Measurements from ENCODE around the gene LRP6. TPM values are rescaled to one million over a fixed set of nuclear protein-coding genes. Genes with fewer than 3 reads are reported as not detected.

The LRP6 gene
- total RNA-seq, 2 donors from 2014 or later, result 23.1 to 26.7 TPM

- Histone ChIP-seq H3K4me3 (no peak overlapping the region), H3K27ac (no peak overlapping the region), H3K4me1 (peaks cover 27% of the 10 kb centered on the region), H3K27me3 (no peaks in the 10 kb centered on the region), H3K36me3 (replicated peaks in 1 of 2; ENCODE audit: insufficient read depth in 1 of 2, low read depth in 2 of 2) (no peaks in the 10 kb centered on the region), H3K9me3 (no peaks in the 10 kb centered on the region)
- 50 to 63% methylated on average over 2 of the region's 2 CpGs for WGBS, 2 donors
- ATAC-seq (no peak), DNase-seq (no peak)
- TF ChIP-seq POLR2A (IDR thresholded peaks at IDR 0.05) (no peak), CTCF (IDR thresholded peaks at IDR 0.05) (no peak)
- intact Hi-C loops (cut with DNase I), result no loop called here
Observed at GRCh38 chr12:12254553-12254952, 12.3 kb downstream of the LRP6 start.

- WGBS, 2 donors, result 73 to 92% methylated on average over 4 of the region's 4 CpGs
Observed at GRCh38 chr12:12249216-12250050, 17.4 kb downstream of the LRP6 start.

GRCh38 chr12:12247584-12247983 is 19.3 kb downstream of the LRP6 start:
- H3K27ac ChIP-seq, result no peak overlapping the region
- ATAC-seq, result no peak
- no peaks in the 10 kb centered on the region for H3K36me3 ChIP-seq (replicated peaks in 1 of 2; ENCODE audit: insufficient read depth in 1 of 2, low read depth in 2 of 2)
- peaks cover 5% of the 10 kb centered on the region for H3K4me1 ChIP-seq
- H3K4me3 ChIP-seq, result no peak overlapping the region
- no peaks in the 10 kb centered on the region for H3K27me3 ChIP-seq
- intact Hi-C loops (cut with DNase I), result no loop called here
- H3K9me3 ChIP-seq, result no peaks in the 10 kb centered on the region
- no peak for DNase-seq
- TF ChIP-seq POLR2A (IDR thresholded peaks at IDR 0.05) (no peak), CTCF (IDR thresholded peaks at IDR 0.05) (no peak)

More at GRCh38 chr12:12249216-12250050, 17.4 kb downstream of the LRP6 start:
- DNase-seq (no peak), ATAC-seq (no peak)
- H3K27me3 ChIP-seq, result no peaks in the 10 kb centered on the region
- no peak overlapping the region for H3K4me3 ChIP-seq
- no peaks in the 10 kb centered on the region for H3K36me3 ChIP-seq (replicated peaks in 1 of 2; ENCODE audit: insufficient read depth in 1 of 2, low read depth in 2 of 2)
- H3K27ac ChIP-seq, result no peak overlapping the region
- intact Hi-C loops (cut with DNase I), result no loop called here
- peaks cover 9% of the 10 kb centered on the region for H3K4me1 ChIP-seq
- no peak for TF ChIP-seq CTCF (IDR thresholded peaks at IDR 0.05)
- no peak for TF ChIP-seq POLR2A (IDR thresholded peaks at IDR 0.05)
- H3K9me3 ChIP-seq, result no peaks in the 10 kb centered on the region

- WGBS, 2 donors, result 92 to 96% methylated on average over 12 of the region's 12 CpGs
- no peaks in the 10 kb centered on the region for H3K36me3 ChIP-seq (replicated peaks in 1 of 2; ENCODE audit: insufficient read depth in 1 of 2, low read depth in 2 of 2)
- ATAC-seq (no peak), DNase-seq (no peak)
- intact Hi-C loops (cut with DNase I), result no loop called here
- no peaks in the 10 kb centered on the region for H3K27me3 ChIP-seq
- no peaks in the 10 kb centered on the region for H3K9me3 ChIP-seq
- no peak overlapping the region for H3K27ac ChIP-seq
- peaks cover 24% of the 10 kb centered on the region for H3K4me1 ChIP-seq
- H3K4me3 ChIP-seq, result no peak overlapping the region
- TF ChIP-seq CTCF (IDR thresholded peaks at IDR 0.05) (no peak), POLR2A (IDR thresholded peaks at IDR 0.05) (no peak)
Observed at GRCh38 chr12:12244341-12244740, 22.5 kb downstream of the LRP6 start.
